ENCODE data around the gene KLF6.
A peak's percentile ranks its signal among the peaks of the same experiment; 100 is the strongest.

The KLF6 gene

GRCh38 chr10:3786295-3787015 is 1.4 kb upstream of the KLF6 start:
- DNase-seq, result no peak

GRCh38 chr10:3785851-3786271 is 852 bp upstream of the KLF6 start:
- DNase-seq, result no peak

GRCh38 chr10:3785251-3785850 is 342 bp upstream of the KLF6 start:
- DNase-seq, result peak; percentile 96

GRCh38 chr10:3783682-3784432 is 1.2 kb downstream of the KLF6 start:
- DNase-seq, result peak; percentile 57

- DNase-seq, result no peak
Observed at GRCh38 chr10:3783316-3783681, 1.7 kb downstream of the KLF6 start.

- no peak for DNase-seq
Observed at GRCh38 chr10:3782451-3783315, 2.3 kb downstream of the KLF6 start.

GRCh38 chr10:3782146-3782450 is 2.9 kb downstream of the KLF6 start:
- no peak for DNase-seq

GRCh38 chr10:3781468-3782145 is 3.4 kb downstream of the KLF6 start:
- DNase-seq, result no peak

GRCh38 chr10:3780771-3781467 is 4.1 kb downstream of the KLF6 start:
- DNase-seq, result no peak

GRCh38 chr10:3780021-3780770 is 4.8 kb downstream of the KLF6 start:
- no peak for DNase-seq

- DNase-seq, result no peak
Observed at GRCh38 chr10:3779158-3779741, 5.8 kb downstream of the KLF6 start.

GRCh38 chr10:3778692-3779157 is 6.3 kb downstream of the KLF6 start:
- no peak for DNase-seq

GRCh38 chr10:3777981-3778691 is 6.9 kb downstream of the KLF6 start:
- no peak for DNase-seq

- DNase-seq, result peak; percentile 7
Observed at GRCh38 chr10:3776796-3777571, 8.0 kb downstream of the KLF6 start.

GRCh38 chr10:3775696-3776551 is 9.1 kb downstream of the KLF6 start:
- no peak for DNase-seq

GRCh38 chr10:3774814-3775695 is 10.0 kb downstream of the KLF6 start:
- no peak for DNase-seq

Measured in NCI-H774 (cell line).